K562 (cell line): ENCODE measurements around the gene KRTAP1-5. TPM values are rescaled to one million over a fixed set of nuclear protein-coding genes. Genes with fewer than 3 reads are reported as not detected.

Experiments used
- C11orf30 ChIP-seq: fragments of 450-650 bp; IDR thresholded peaks from 2 replicates; pipeline ENCODE4 v1.6.1; 2016; ENCODE audit warnings: low read depth, mild to moderate bottlenecking
- CTBP1 ChIP-seq: fragments of 450-650 bp; IDR thresholded peaks from 2 replicates; pipeline ENCODE4 v1.6.1; 2016; ENCODE audit warnings: borderline replicate concordance
- JUN ChIP-seq, 2 experiments: sonication (generic) in 1 of 2; formaldehyde crosslinking in 1 of 2; IDR thresholded peaks; 2 replicates each; pipeline versions ENCODE4 v1.6.1 to v1.8.0; 2012 to 2022; ENCODE audit warnings: borderline replicate concordance in 2 of 2, mild to moderate bottlenecking in 2 of 2, improper control_type of control experiment in 1 of 2, low read depth in 1 of 2, low read length in 1 of 2, missing genetic modification reagents in 1 of 2
- JUND ChIP-seq, 2 experiments: IDR thresholded peaks; 2 replicates in 1 of 2; 3 replicates in 1 of 2; pipeline ENCODE4 v1.6.1; 2011; ENCODE audit warnings: borderline replicate concordance in 2 of 2, low read depth in 2 of 2, low read length in 2 of 2, improper control_type of control experiment in 1 of 2, missing biosample characterization in 1 of 2, missing genetic modification characterization in 1 of 2, missing genetic modification reagents in 1 of 2
- MEF2D ChIP-seq: conservative IDR thresholded peaks from 2 replicates; pipeline ENCODE4 v1.6.1; 2016; ENCODE audit warnings: low read depth, missing genetic modification characterization, missing compliant biosample characterization
- MYNN ChIP-seq, 2 experiments: sonication (generic); formaldehyde crosslinking in 1 of 2; IDR thresholded peaks; 2 replicates each; pipeline versions ENCODE4 v1.5.0 to v1.6.1; 2016 to 2020; ENCODE audit warnings: antibody characterized with exemption in 1 of 2, missing genetic modification reagents in 1 of 2
- NEUROD1 ChIP-seq: fragments of 150-350 bp; IDR thresholded peaks from 2 replicates; pipeline ENCODE4 v1.6.1; 2014; ENCODE audit warnings: borderline replicate concordance, low read length, low read depth; ENCODE audit not compliant: partially characterized antibody
- NR2F6 ChIP-seq: fragments of 450-650 bp; formaldehyde crosslinking; IDR thresholded peaks from 2 replicates; pipeline ENCODE4 v1.4.0; 2020; ENCODE audit warnings: mild to moderate bottlenecking
- PHB2 ChIP-seq: fragments of 450-650 bp; IDR thresholded peaks from 2 replicates; pipeline ENCODE4 v1.6.1; 2017; ENCODE audit warnings: low read depth
- RBFOX2 ChIP-seq: fragments of 200-400 bp; formaldehyde crosslinking; IDR thresholded peaks from 2 replicates; pipeline ENCODE4 v1.6.1; 2017; ENCODE audit warnings: low read depth, mild to moderate bottlenecking, low read length, moderate library complexity
- YBX1 ChIP-seq: fragments of 450-650 bp; IDR thresholded peaks from 2 replicates; pipeline ENCODE4 v1.7.1; 2016; ENCODE audit warnings: mild to moderate bottlenecking
- polyA plus RNA-seq, 8 experiments: library from polyadenylated mRNA; depleted of rRNA in 4 of 8; stranded (reverse) in 5 of 8; unstranded in 3 of 8; fragments of >200 nt; fragmentation: Nextera tagmentation in 2 of 8; fragmentation: Illumina TruSeq in 1 of 8; extraction: Ambion mirVana in 2 of 8; extraction: Trizol in 1 of 8; gene quantifications; 2 replicates each; pipeline versions ENCODE4 v1.2.1 to v1.2.3, GENCODE V29; 2011 to 2014; ENCODE audit warnings: inconsistent platforms in 1 of 8, missing spikeins in 1 of 8
- total RNA-seq, 7 experiments: library from RNA; depleted of rRNA in 6 of 7; stranded (reverse); fragments of >200 nt in 6 of 7; fragmentation: Illumina TruSeq in 2 of 7; extraction: Trizol in 2 of 7; gene quantifications; 2 replicates each; pipeline versions ENCODE4 v1.2.1 to v1.2.3, GENCODE V29; 2011 to 2021; ENCODE audit warnings: low replicate concordance in 1 of 7
- TF ChIP-seq, protein P1 (sequence below): fragments of 450-650 bp; IDR thresholded peaks from 2 replicates; pipeline ENCODE4 v1.6.1; 2016; ENCODE audit warnings: mild to moderate bottlenecking, moderate library complexity
- TF ChIP-seq, protein P2 (sequence below), 2 experiments: fragments of 450-650 bp in 1 of 2; sonication (generic) in 1 of 2; formaldehyde crosslinking in 1 of 2; IDR thresholded peaks in 1 of 2; conservative IDR thresholded peaks in 1 of 2; 2 replicates each; pipeline versions ENCODE4 v1.6.1 to v1.8.1; 2016 to 2023; ENCODE audit warnings: mild to moderate bottlenecking in 2 of 2, moderate library complexity in 2 of 2, inconsistent platforms in 1 of 2, missing genetic modification reagents in 1 of 2

Gene KRTAP1-5
- total and polyA plus RNA-seq, 9 of the 15 experiments (the other 6 are each of a cell fraction or from before 2014, with no cell fraction given) = not detected

DNA sequence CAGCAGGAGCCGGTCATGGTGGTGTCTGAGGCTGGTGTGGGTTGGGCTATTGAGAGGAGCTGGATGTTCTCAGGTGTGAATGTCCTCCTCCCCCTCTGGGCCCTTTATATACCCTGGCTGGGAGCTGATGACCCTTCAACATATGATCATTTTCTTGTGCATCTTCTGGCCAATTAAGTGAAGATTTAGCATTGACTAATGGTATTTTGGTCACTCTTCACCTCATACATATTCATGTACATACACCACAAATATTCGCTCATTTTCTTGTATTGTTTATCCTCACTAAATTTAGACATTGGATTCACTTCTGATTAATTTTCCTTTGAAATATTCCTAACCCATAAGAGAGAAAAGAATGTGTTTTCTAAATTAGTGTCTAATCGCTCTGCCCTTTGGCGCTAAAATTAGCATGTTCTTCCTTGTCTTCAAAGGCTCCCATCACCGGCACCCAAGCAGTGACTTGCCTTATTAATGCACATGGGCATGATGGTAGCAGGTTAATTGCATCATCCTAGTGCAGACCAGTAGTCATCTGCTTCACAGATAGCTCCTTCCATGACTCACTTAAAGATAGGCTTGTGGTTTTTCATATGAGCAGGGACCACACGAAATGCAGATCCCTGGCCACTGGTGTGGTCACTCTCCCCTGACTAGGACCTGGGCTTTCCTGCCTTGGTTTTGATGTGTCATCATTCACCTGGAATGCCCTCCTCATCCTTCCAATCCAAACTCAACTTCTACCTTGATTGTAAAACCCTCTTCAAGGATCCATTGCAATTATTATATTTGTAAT lies 39.0 kb upstream of the KRTAP1-5 start, which contains the start of gene KRTAP2-4 (continued):
- TF ChIP-seq MYNN (IDR thresholded peaks at IDR 0.05) (peak; percentile 45; the same call in 1 of the 2 replicates), MYNN (CRISPR knock-in tag; IDR thresholded peaks at IDR 0.05) (no peak), C11orf30 (peak; percentile 66; the same call in 1 of the 2 replicates), JUND (IDR thresholded peaks at IDR 0.05; ENCODE audit: borderline replicate concordance, low read depth, low read length) (peak; percentile 96), JUND (tag; IDR thresholded peaks at IDR 0.05; ENCODE audit: borderline replicate concordance, low read depth, low read length) (peak; percentile 96), PHB2 (no peak), YBX1 (no peak), RBFOX2 (no peak), NR2F6 (CRISPR knock-in tag) (no peak), CTBP1 (peak; percentile 89), MEF2D (tag) (peak; percentile 30; the same call in 1 of the 2 replicates), NEUROD1 (peak; percentile 45), JUN (IDR thresholded peaks at IDR 0.05; ENCODE audit: borderline replicate concordance, low read depth, low read length) (peak; percentile 91), JUN (CRISPR knock-in tag; IDR thresholded peaks at IDR 0.05; ENCODE audit: borderline replicate concordance) (no peak)
- TF ChIP-seq, protein P1, sequence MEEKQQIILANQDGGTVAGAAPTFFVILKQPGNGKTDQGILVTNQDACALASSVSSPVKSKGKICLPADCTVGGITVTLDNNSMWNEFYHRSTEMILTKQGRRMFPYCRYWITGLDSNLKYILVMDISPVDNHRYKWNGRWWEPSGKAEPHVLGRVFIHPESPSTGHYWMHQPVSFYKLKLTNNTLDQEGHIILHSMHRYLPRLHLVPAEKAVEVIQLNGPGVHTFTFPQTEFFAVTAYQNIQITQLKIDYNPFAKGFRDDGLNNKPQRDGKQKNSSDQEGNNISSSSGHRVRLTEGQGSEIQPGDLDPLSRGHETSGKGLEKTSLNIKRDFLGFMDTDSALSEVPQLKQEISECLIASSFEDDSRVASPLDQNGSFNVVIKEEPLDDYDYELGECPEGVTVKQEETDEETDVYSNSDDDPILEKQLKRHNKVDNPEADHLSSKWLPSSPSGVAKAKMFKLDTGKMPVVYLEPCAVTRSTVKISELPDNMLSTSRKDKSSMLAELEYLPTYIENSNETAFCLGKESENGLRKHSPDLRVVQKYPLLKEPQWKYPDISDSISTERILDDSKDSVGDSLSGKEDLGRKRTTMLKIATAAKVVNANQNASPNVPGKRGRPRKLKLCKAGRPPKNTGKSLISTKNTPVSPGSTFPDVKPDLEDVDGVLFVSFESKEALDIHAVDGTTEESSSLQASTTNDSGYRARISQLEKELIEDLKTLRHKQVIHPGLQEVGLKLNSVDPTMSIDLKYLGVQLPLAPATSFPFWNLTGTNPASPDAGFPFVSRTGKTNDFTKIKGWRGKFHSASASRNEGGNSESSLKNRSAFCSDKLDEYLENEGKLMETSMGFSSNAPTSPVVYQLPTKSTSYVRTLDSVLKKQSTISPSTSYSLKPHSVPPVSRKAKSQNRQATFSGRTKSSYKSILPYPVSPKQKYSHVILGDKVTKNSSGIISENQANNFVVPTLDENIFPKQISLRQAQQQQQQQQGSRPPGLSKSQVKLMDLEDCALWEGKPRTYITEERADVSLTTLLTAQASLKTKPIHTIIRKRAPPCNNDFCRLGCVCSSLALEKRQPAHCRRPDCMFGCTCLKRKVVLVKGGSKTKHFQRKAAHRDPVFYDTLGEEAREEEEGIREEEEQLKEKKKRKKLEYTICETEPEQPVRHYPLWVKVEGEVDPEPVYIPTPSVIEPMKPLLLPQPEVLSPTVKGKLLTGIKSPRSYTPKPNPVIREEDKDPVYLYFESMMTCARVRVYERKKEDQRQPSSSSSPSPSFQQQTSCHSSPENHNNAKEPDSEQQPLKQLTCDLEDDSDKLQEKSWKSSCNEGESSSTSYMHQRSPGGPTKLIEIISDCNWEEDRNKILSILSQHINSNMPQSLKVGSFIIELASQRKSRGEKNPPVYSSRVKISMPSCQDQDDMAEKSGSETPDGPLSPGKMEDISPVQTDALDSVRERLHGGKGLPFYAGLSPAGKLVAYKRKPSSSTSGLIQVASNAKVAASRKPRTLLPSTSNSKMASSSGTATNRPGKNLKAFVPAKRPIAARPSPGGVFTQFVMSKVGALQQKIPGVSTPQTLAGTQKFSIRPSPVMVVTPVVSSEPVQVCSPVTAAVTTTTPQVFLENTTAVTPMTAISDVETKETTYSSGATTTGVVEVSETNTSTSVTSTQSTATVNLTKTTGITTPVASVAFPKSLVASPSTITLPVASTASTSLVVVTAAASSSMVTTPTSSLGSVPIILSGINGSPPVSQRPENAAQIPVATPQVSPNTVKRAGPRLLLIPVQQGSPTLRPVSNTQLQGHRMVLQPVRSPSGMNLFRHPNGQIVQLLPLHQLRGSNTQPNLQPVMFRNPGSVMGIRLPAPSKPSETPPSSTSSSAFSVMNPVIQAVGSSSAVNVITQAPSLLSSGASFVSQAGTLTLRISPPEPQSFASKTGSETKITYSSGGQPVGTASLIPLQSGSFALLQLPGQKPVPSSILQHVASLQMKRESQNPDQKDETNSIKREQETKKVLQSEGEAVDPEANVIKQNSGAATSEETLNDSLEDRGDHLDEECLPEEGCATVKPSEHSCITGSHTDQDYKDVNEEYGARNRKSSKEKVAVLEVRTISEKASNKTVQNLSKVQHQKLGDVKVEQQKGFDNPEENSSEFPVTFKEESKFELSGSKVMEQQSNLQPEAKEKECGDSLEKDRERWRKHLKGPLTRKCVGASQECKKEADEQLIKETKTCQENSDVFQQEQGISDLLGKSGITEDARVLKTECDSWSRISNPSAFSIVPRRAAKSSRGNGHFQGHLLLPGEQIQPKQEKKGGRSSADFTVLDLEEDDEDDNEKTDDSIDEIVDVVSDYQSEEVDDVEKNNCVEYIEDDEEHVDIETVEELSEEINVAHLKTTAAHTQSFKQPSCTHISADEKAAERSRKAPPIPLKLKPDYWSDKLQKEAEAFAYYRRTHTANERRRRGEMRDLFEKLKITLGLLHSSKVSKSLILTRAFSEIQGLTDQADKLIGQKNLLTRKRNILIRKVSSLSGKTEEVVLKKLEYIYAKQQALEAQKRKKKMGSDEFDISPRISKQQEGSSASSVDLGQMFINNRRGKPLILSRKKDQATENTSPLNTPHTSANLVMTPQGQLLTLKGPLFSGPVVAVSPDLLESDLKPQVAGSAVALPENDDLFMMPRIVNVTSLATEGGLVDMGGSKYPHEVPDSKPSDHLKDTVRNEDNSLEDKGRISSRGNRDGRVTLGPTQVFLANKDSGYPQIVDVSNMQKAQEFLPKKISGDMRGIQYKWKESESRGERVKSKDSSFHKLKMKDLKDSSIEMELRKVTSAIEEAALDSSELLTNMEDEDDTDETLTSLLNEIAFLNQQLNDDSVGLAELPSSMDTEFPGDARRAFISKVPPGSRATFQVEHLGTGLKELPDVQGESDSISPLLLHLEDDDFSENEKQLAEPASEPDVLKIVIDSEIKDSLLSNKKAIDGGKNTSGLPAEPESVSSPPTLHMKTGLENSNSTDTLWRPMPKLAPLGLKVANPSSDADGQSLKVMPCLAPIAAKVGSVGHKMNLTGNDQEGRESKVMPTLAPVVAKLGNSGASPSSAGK = peak; percentile 95
- TF ChIP-seq, protein P2, sequence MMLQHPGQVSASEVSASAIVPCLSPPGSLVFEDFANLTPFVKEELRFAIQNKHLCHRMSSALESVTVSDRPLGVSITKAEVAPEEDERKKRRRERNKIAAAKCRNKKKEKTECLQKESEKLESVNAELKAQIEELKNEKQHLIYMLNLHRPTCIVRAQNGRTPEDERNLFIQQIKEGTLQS (IDR thresholded peaks at IDR 0.05) = peak; percentile 99
- TF ChIP-seq, protein P2 (CRISPR knock-in tag; conservative IDR thresholded peaks at IDR 0.05) = peak; percentile 97
